NCI-H82 treated with DMSO at 0.1 percent for 48 hours (cell line): ENCODE results near the gene ENPEP.
"Not testable (repeated sequence)": the region's sequence is repeated elsewhere in the genome, so short reads cannot be mapped to it uniquely, and the experiment has no call there.

Source experiments
- DNase-seq: peaks from one replicate; lab custom pipeline; 2025; ENCODE audit not compliant: unreplicated experiment; lab: John Stamatoyannopoulos, UW

Gene ENPEP

GRCh38 chr4:110483516-110483915 is 7.6 kb downstream of the ENPEP start:
- DNase-seq, result no peak

GRCh38 chr4:110484029-110484428 is 8.1 kb downstream of the ENPEP start:
- DNase-seq, result no peak

- DNase-seq, result no peak
Observed at GRCh38 chr4:110484767-110485166, 8.8 kb downstream of the ENPEP start.

- no peak for DNase-seq
Observed at GRCh38 chr4:110485452-110485851, 9.5 kb downstream of the ENPEP start.

GRCh38 chr4:110486256-110486655 is 10.3 kb downstream of the ENPEP start:
- no peak for DNase-seq

GRCh38 chr4:110486850-110487249 is 10.9 kb downstream of the ENPEP start:
- DNase-seq, result not testable (repeated sequence)

- peak; percentile 27 for DNase-seq
Observed at GRCh38 chr4:110487873-110488272, 11.9 kb downstream of the ENPEP start.

- DNase-seq, result peak; percentile 4
Observed at GRCh38 chr4:110489901-110490508, 14.1 kb downstream of the ENPEP start.

- no peak for DNase-seq
Observed at GRCh38 chr4:110492522-110492921, 16.6 kb downstream of the ENPEP start.

- no peak for DNase-seq
Observed at GRCh38 chr4:110493520-110493919, 17.6 kb downstream of the ENPEP start.

- no peak for DNase-seq
Observed at GRCh38 chr4:110498420-110498819, 22.5 kb downstream of the ENPEP start.

GRCh38 chr4:110499126-110499525 is 23.2 kb downstream of the ENPEP start:
- no peak for DNase-seq

GRCh38 chr4:110501826-110502225 is 25.9 kb downstream of the ENPEP start:
- no peak for DNase-seq

GRCh38 chr4:110503270-110504083 is 27.5 kb downstream of the ENPEP start:
- DNase-seq, result no peak

- DNase-seq, result no peak
Observed at GRCh38 chr4:110504084-110504435, 28.1 kb downstream of the ENPEP start.

- no peak for DNase-seq
Observed at GRCh38 chr4:110505440-110505839, 29.5 kb downstream of the ENPEP start.

GRCh38 chr4:110508827-110509710 is 33.1 kb downstream of the ENPEP start:
- DNase-seq, result no peak

GRCh38 chr4:110510277-110510676 is 34.3 kb downstream of the ENPEP start:
- no peak for DNase-seq

GRCh38 chr4:110510955-110511544 is 35.1 kb downstream of the ENPEP start:
- peak; percentile 24 for DNase-seq

GRCh38 chr4:110512901-110513300 is 36.9 kb downstream of the ENPEP start:
- no peak for DNase-seq

GRCh38 chr4:110514889-110515479 is 39.0 kb downstream of the ENPEP start:
- DNase-seq, result no peak
